Neuronal stem cell (in vitro differentiated cells): ENCODE data around the gene ZSCAN10.
"Not testable (repeated sequence)": the region's sequence is repeated elsewhere in the genome, so short reads cannot be mapped to it uniquely, and the experiment has no call there.

ENCODE experiments used
- DNase-seq: peaks from one replicate; pipeline ENCODE4 v3.0.0-alpha.2; 2013; ENCODE audit warnings: low spot score
- H2AFZ ChIP-seq: one replicate; pipeline ENCODE4 v1.6.1; 2013; ENCODE audit warnings: mild to moderate bottlenecking, low read length, inconsistent platforms
- H2AK5ac ChIP-seq: 2 replicates; pipeline ENCODE4 v1.6.1; 2013; ENCODE audit warnings: low read depth, mild to moderate bottlenecking, inconsistent platforms, low read length, moderate library complexity, mixed read lengths
- H2BK120ac ChIP-seq: 2 replicates; pipeline ENCODE4 v1.6.1; 2013; ENCODE audit warnings: low read depth, mild to moderate bottlenecking, inconsistent platforms, low read length, moderate library complexity, mixed read lengths
- H2BK12ac ChIP-seq: one replicate; pipeline ENCODE4 v1.6.1; 2013; ENCODE audit warnings: low read length, inconsistent platforms
- H2BK15ac ChIP-seq: 2 replicates; pipeline ENCODE4 v1.6.1; 2013; ENCODE audit warnings: mild to moderate bottlenecking, low read length, inconsistent platforms, mixed read lengths
- H2BK5ac ChIP-seq: one replicate; pipeline ENCODE4 v1.6.1; 2013; ENCODE audit warnings: inconsistent platforms, mild to moderate bottlenecking, low read length, moderate library complexity
- H3K14ac ChIP-seq: one replicate; pipeline ENCODE4 v1.6.1; 2013; ENCODE audit warnings: low read length, inconsistent platforms
- H3K18ac ChIP-seq: 2 replicates; pipeline ENCODE4 v1.6.1; 2013; ENCODE audit warnings: low read length, inconsistent platforms
- H3K23ac ChIP-seq: 2 replicates; pipeline ENCODE4 v1.6.1; 2013; ENCODE audit warnings: low read depth, mild to moderate bottlenecking, mixed read lengths, low read length, inconsistent platforms; ENCODE audit not compliant: poor library complexity
- H3K27ac ChIP-seq: replicated peaks from 3 replicates; pipeline ENCODE4 v1.5.1; 2013; ENCODE audit warnings: low read length, inconsistent platforms
- H3K27me3 ChIP-seq, 3 experiments: 2 replicates each; pipeline ENCODE4 v1.6.1; 2013; ENCODE audit warnings: low read length in 3 of 3, mild to moderate bottlenecking in 2 of 3, inconsistent platforms in 1 of 3, low read depth in 1 of 3, mixed read lengths in 1 of 3, moderate library complexity in 1 of 3; ENCODE audit not compliant: control insufficient read depth in 3 of 3, insufficient read depth in 3 of 3
- H3K36me3 ChIP-seq, 2 donors: replicated peaks in 1 of 2; 2 replicates each; pipeline ENCODE4 v1.6.1; 2013; ENCODE audit warnings: low read length in 2 of 2; ENCODE audit not compliant: control insufficient read depth in 2 of 2, insufficient read depth in 2 of 2
- H3K4ac ChIP-seq: 2 replicates; pipeline ENCODE4 v1.6.1; 2013; ENCODE audit warnings: inconsistent platforms, mild to moderate bottlenecking, low read length, moderate library complexity
- H3K4me1 ChIP-seq, 2 donors: 1 replicate in 1 of 2; 2 replicates in 1 of 2; pipeline ENCODE4 v1.6.1; 2013; ENCODE audit warnings: low read length in 2 of 2, low read depth in 1 of 2; ENCODE audit not compliant: control insufficient read depth in 2 of 2, insufficient read depth in 1 of 2
- H3K4me2 ChIP-seq: one replicate; pipeline ENCODE4 v1.6.1; 2013; ENCODE audit warnings: mild to moderate bottlenecking, low read length, inconsistent platforms; ENCODE audit not compliant: insufficient read depth, poor library complexity, severe bottlenecking
- H3K4me3 ChIP-seq, 2 donors: 2 replicates each; pipeline ENCODE4 v1.5.1; 2013; ENCODE audit warnings: low read length in 2 of 2, mild to moderate bottlenecking in 2 of 2, inconsistent platforms in 1 of 2, moderate library complexity in 1 of 2
- H3K79me1 ChIP-seq: one replicate; pipeline ENCODE4 v1.6.1; 2013; ENCODE audit warnings: low read depth, mild to moderate bottlenecking, inconsistent platforms, low read length, moderate library complexity
- H3K9ac ChIP-seq: one replicate; pipeline ENCODE4 v1.6.1; 2013; ENCODE audit warnings: mild to moderate bottlenecking, low read depth, low read length, inconsistent platforms; ENCODE audit not compliant: poor library complexity
- H3K9me3 ChIP-seq, 2 donors: replicated peaks in 1 of 2; 2 replicates each; pipeline versions ENCODE3 to v1.6.1; 2013; ENCODE audit warnings: low read length in 2 of 2, mild to moderate bottlenecking in 2 of 2, inconsistent platforms in 1 of 2, low read depth in 1 of 2, mixed read lengths in 1 of 2, moderate library complexity in 1 of 2; ENCODE audit not compliant: control insufficient read depth in 2 of 2, insufficient read depth in 1 of 2
- H4K8ac ChIP-seq: one replicate; pipeline ENCODE4 v1.6.1; 2013; ENCODE audit warnings: low read depth, mild to moderate bottlenecking, inconsistent platforms, low read length, moderate library complexity
- H4K91ac ChIP-seq: one replicate; pipeline ENCODE4 v1.6.1; 2013; ENCODE audit warnings: low read length, low read depth, mild to moderate bottlenecking, inconsistent platforms; ENCODE audit not compliant: poor library complexity
- WGBS, 2 donors: extraction: QIAGEN DNeasy Blood & Tissue Kit; methylation state at CpG; one replicate each; pipeline ENCODE4 v1.1.7; 2013; ENCODE audit warnings: missing lambda C conversion rate in 2 of 2, mixed read lengths in 1 of 2; ENCODE audit not compliant: insufficient read length in 2 of 2, insufficient replicate concordance in 1 of 2; ENCODE audit errors: extremely low coverage in 2 of 2; 5-methylcytosine and 5-hydroxymethylcytosine counted together

ZSCAN10 gene

DNA sequence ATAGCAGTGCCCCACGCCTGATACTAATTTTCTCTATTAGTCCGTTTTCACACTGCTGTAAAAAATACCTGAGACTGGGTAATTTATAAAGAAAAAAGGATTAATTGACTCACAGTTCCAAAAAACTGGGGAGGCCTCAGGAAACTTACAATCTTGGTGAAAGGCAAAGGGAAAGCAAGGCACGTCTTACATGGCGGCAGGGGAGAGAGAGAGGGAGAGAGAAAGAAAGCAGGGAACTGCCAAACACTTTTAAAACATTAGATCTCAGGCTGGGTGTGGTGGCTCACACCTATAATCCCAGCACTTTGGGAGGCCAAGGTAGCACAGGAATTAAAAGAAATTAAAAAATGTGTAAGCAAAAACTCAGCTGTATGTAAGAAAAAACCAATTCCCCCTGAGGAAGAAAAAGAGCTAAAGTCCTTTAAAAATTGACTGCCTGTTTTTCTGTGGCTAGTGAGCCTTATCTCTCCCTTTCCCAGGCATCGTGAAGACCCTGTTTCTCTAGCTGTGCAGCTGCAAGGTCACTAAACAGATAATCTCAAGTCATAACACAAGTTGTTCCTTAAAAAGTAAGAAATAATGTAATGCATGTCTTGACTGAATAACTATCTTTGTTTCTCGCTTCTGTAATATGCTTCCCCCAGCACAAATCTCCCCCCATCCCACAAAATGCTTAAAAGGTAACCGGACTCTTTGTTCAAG lies 14.0 kb downstream of the ZSCAN10 start:
- H3K14ac ChIP-seq, result no peak overlapping the region
- no peak overlapping the region for H2AK5ac ChIP-seq
- no peak overlapping the region for H2BK5ac ChIP-seq
- H2BK120ac ChIP-seq, result no peak overlapping the region
- H3K4ac ChIP-seq, result no peak overlapping the region
- H3K79me1 ChIP-seq, result peaks cover 1% of the 10 kb centered on the region
- no peaks in the 10 kb centered on the region for H3K36me3 ChIP-seq
- no peak overlapping the region for H4K91ac ChIP-seq
- no peak for DNase-seq
- H3K18ac ChIP-seq, result no peak overlapping the region
- H3K9ac ChIP-seq, result no peak overlapping the region
- peaks cover 0 to 8% (median 0%) of the 10 kb centered on the region in 3 experiments for H3K27me3 ChIP-seq
- H4K8ac ChIP-seq, result no peak overlapping the region
- H3K23ac ChIP-seq, result no peak overlapping the region
- H3K4me3 ChIP-seq, result no peak overlapping the region
- H2BK12ac ChIP-seq, result no peak overlapping the region
- no peaks in the 10 kb centered on the region for H3K9me3 ChIP-seq
- no peak overlapping the region for H3K4me2 ChIP-seq
- peaks cover 12 to 19% of the 10 kb centered on the region in 2 donors for H3K4me1 ChIP-seq
- no CpG with 5 or more reads among the region's 7 CpGs for WGBS, 2 donors
- H2AFZ ChIP-seq, result no peak overlapping the region
- no peak overlapping the region for H2BK15ac ChIP-seq
- no peak overlapping the region for H3K27ac ChIP-seq

DNA sequence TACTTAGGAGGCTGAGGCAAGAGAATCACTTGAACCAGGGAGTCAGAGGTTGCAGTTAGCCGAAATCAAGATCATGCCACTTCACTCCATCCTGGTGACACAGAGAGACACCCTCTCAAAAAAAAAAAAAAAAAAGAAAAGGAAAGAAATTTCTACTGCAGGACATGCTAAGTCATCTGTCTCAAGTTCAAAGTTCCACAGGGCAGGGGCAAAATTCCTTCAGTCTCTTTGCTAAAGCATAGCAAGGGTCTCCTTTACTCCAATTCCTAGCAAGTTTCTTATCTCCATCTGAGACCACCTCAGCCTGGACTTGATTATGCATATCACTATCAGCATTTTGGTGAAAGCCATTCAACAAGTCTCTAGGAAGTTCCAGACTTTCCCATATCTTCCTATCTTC lies 14.6 kb downstream of the ZSCAN10 start:
- no peaks in the 10 kb centered on the region for H3K9me3 ChIP-seq
- H3K23ac ChIP-seq, result no peak overlapping the region
- H4K8ac ChIP-seq, result no peak overlapping the region
- no peak overlapping the region for H3K4me2 ChIP-seq
- peaks cover 0 to 8% (median 0%) of the 10 kb centered on the region in 3 experiments for H3K27me3 ChIP-seq
- no peak overlapping the region for H2BK15ac ChIP-seq
- H3K4me1 ChIP-seq, result peaks cover 12 to 19% of the 10 kb centered on the region in 2 donors
- H4K91ac ChIP-seq, result no peak overlapping the region
- no peak overlapping the region for H3K27ac ChIP-seq
- no peaks in the 10 kb centered on the region for H3K36me3 ChIP-seq
- H2AK5ac ChIP-seq, result no peak overlapping the region
- no peak overlapping the region for H2BK12ac ChIP-seq
- no peak overlapping the region for H3K18ac ChIP-seq
- H3K4ac ChIP-seq, result no peak overlapping the region
- H2AFZ ChIP-seq, result no peak overlapping the region
- no peak for DNase-seq
- H3K4me3 ChIP-seq, result no peak overlapping the region
- H3K9ac ChIP-seq, result no peak overlapping the region
- no peak overlapping the region for H2BK120ac ChIP-seq
- H3K14ac ChIP-seq, result no peak overlapping the region
- no CpG with 5 or more reads among the region's 1 CpG for WGBS, 2 donors
- H2BK5ac ChIP-seq, result no peak overlapping the region
- H3K79me1 ChIP-seq, result peaks cover 1% of the 10 kb centered on the region

DNA sequence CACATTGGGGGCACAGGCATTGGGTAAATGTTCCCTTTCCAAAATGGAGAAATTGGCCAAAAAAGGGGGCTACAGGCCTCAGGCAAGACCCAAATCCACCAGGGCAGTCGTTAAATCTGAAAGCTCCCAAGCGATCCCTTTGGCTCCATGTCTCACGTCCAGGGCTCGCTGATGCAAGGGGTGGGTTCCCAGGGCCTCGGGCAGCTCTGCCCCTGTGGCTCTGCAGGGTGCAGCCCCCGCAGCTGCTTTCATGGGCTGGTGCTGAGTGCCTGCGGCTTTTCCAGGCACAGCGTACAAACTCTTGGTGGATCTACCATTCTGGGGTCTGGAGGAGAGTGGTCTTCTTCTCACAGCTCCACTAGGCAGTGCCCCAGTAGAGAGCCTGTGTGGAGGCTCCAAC lies 15.7 kb downstream of the ZSCAN10 start:
- H3K9me3 ChIP-seq, DNase-seq, H4K8ac ChIP-seq, H2BK5ac ChIP-seq, H2AK5ac ChIP-seq, H3K4ac ChIP-seq, H4K91ac ChIP-seq, H3K79me1 ChIP-seq, H3K4me3 ChIP-seq, H3K36me3 ChIP-seq, H2BK15ac ChIP-seq, H3K27ac ChIP-seq, H2BK120ac ChIP-seq, H3K23ac ChIP-seq, H3K27me3 ChIP-seq, H3K9ac ChIP-seq, H3K4me2 ChIP-seq, H3K14ac ChIP-seq, H2BK12ac ChIP-seq: not testable (repeated sequence)
- peak overlapping the region; percentile 38 for H3K18ac ChIP-seq
- peaks cover 12 to 19% of the 10 kb centered on the region in 2 donors for H3K4me1 ChIP-seq
- WGBS, 2 donors, result no CpG with 5 or more reads among the region's 8 CpGs
- H2AFZ ChIP-seq, result peak overlapping the region; percentile 75

DNA sequence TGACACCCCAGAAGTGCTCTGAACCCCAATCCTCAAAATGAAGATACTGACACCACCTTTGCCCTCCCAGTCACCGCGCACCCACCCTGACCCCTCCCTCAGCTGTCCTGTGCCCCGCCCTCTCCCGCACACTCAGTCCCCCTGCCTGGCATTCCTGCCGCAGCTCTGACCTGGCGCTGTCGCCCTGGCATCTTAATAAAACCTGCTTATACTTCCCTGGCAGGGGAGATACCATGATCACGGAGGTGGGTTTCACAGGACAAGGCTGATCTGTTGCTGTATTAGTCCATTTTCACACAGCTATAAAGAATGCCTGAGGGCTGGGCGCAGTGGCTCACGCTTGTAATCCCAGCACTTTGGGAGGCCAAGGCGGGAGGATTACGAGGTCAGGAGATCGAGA lies 17.1 kb downstream of the ZSCAN10 start:
- DNase-seq, H4K91ac ChIP-seq, H3K27ac ChIP-seq, H3K9me3 ChIP-seq, H3K4ac ChIP-seq, H2BK15ac ChIP-seq, H2AFZ ChIP-seq, H2BK5ac ChIP-seq, H3K14ac ChIP-seq, H3K79me1 ChIP-seq, H3K4me1 ChIP-seq, H2BK12ac ChIP-seq, H2BK120ac ChIP-seq, H2AK5ac ChIP-seq, H3K23ac ChIP-seq, H3K18ac ChIP-seq, H4K8ac ChIP-seq, H3K4me2 ChIP-seq, H3K36me3 ChIP-seq, H3K4me3 ChIP-seq, H3K9ac ChIP-seq: not testable (repeated sequence)
- WGBS, 2 donors, result no CpG with 5 or more reads among the region's 13 CpGs
- peaks cover 0 to 16% (median 0%) of the 10 kb centered on the region in 3 experiments for H3K27me3 ChIP-seq
